ENCODE data around the gene SH3RF2.

SH3RF2 gene

DNA sequence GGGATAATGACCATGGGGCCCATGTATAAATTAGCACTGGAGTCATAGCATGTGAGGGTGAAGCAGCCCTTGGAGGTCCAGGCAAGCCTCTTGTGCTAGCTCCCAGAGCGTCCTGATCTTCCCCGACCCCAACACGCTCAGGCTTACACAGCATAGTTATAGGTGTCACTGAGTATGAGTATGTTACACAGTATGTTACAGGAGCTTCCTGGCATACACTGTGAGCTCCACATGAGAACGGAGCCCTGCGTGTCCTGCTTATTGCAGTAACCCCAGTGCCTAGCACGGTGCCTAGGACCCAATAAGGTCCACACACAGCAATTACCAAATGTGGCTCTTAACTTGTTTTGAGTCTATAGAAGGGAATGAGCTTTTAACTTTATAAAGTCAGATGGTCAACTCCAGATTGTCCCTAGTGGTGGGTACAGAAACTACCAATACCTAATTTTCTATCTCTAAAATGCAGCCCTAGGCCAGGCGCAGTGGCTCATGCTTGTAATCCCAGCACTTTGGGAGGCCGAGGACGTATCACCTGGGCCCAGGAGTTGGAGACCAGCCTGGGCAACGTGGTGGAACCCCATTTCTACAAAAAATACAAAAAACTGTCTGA is 104.9 kb downstream of the SH3RF2 start:
- no peak for DNase-seq (ENCODE audit: low read depth)

DNA sequence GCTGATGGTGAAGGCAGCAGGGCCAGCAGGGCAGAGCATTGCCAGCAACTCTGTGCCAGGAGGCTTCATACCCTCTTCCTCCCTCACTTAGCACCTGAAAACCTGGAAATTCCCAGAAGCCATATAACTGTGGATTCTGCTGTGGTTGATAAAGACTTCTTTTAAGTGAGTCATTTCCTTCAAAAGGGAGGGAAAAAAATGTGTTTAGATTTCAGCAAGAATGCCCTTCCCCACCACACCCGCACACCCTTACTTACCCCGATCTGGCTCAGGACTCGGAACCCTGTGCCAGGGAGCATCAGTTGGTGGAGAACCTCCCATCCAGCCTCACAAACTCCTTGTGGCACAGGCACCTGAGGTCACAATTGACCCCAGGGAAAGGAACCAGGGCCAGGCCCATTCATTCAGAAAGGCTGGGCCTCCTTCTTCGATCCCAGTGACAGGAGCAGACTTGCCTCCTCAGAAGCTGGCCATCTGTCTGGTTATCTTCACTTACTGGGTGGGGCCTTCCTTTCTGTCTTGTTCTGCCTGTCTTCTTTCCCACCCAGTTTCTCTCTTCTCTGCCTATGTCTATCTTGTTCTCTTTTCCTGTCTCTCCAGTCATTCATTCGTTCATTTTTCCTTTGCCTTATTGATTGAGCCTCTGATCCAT is 106.4 kb downstream of the SH3RF2 start:
- DNase-seq (ENCODE audit: low read depth), result no peak

DNA sequence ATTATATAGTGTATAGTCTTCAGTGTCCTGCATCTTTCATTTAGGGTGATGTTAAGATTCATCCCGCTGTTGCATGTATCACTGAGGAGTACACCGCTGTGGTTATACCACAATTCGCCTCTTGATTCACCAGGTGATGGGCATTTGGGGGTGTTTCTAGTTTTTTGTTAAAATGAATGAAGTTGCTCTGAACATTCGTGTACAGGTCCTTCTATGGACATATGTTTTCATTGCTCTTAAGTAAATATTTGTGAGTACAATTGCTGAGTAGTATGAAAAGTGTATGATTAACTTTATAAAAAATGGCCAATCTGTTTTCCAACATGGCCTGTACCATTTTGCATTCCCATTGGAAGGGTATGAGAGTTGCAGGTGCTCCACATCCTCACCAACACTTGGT is 107.3 kb downstream of the SH3RF2 start:
- no peak for DNase-seq (ENCODE audit: low read depth)

DNA sequence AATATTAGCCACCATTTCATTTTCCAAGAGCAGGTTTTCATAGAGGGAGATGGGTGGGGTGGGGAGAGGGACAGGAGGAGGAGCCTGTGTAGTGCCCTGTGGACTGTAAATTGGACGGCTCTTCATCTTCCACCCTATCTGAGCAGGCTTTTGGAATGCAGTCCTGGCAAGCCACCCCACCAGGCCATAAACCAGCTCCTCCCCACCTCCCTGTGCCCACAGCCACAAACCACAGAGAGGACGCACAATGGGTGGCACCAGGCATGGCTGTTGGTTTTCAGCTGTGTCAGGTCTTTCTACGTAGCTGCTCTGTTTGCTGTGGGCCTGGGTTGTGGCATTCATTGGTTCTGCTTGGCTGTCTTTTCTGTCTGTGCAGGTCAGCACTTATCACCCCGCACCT is 111.0 kb downstream of the SH3RF2 start:
- no peak for DNase-seq (ENCODE audit: low read depth)

DNA sequence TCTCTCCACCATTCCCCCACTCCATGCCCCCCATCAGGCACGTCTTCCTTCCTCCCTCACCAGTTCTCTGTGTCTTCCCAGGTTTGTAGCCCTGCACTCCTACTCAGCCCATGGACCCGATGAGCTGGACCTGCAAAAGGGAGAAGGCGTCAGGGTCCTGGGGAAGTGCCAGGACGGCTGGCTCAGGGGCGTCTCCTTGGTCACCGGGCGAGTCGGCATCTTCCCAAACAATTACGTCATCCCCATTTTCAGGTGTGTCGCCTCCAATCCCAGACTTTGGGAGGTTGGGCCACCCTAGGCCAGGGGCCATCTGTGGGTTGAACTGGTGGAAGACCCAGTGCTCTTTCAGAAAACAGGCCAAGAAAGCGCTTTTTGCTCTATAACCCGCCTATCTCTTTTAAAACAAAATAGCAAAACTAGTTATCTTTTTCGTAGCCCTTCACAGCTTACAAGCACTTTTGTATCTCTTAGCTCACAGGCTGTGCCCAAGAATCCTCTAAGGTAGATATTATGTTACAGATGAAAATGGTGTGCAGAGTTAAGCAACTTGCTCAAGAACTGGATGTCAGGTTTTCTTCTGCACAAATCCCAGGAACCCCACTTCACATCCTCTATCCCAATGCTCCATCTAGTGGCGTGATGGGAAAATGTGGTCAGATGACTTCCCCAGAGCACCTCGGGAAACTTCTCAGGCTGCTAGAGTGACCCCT is 112.8 kb downstream of the SH3RF2 start:
- no peak for DNase-seq (ENCODE audit: low read depth)

DNA sequence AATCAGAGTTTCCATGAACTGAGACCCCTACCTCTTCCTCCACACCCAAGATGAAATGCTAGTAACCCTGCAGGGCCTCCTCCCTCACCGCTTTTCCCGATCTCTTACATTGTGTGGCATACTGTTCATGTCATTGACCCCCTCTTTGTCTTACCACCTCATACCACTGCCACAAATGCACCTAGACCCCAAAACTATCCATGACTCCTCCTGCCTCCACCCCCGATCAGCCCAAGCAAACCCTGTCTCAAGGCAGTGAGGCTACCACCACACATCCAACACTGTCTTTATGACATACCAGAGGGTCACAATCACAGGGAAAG is 113.3 kb downstream of the SH3RF2 start:
- DNase-seq (ENCODE audit: low read depth), result no peak

DNA sequence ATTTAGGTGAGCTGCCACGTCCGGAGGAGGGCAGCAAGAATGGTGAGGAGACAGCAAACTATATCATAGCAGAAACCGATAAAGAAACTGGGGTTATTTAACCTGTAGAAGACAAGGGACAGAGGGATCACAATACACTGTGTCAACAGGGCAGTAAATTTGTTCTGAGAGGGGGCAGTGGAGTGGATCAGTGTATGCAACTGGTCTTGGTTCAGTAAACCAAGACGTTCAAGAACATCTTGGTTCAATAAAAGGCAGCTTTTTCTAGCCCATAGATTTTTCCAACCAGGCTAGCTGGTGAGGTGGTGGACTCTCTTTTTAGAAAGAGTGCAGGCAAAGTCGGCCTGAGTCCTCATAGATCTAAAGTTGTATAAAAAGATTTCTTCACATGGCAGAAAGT is 113.7 kb downstream of the SH3RF2 start:
- DNase-seq (ENCODE audit: low read depth), result no peak

DNA sequence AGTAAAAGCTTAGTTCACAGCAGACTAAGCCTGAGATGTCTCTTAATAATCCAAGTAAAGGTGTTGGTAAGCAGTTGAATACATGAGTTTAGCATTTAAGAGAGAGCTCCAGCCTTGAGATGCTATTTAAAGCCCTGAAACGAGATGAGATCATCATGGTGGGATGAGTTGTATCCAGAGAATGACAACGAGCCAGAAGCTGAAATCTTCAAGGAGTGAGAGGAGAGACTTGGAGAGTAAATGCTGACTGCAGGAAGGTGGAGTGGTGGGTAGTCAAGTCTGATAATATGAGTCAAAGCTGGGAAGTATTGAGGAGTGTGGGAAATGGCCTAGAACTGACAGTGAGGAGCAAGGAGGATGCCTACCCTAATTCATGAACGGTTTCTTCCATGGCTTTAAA is 115.3 kb downstream of the SH3RF2 start:
- DNase-seq (ENCODE audit: low read depth), result no peak

DNA sequence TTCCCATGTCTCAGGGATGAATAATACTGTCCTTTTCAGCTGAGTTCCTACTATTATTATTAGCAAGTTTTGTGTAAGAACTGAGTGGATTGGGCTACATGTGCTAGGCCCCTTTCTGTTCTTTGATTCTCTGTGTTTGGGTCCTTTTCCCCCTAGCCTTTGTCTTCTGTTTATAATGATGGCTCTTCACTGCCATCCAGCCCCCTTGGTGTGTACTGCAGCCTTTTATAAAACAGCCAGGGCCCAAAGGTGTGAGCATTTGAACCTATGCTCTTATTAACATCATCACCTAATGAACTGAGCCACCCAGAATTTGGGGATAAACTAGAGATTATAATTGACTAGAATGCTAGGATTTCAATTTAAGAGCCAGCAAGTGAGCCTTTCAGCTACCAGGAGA is 116.4 kb downstream of the SH3RF2 start:
- DNase-seq (ENCODE audit: low read depth), result no peak

DNA sequence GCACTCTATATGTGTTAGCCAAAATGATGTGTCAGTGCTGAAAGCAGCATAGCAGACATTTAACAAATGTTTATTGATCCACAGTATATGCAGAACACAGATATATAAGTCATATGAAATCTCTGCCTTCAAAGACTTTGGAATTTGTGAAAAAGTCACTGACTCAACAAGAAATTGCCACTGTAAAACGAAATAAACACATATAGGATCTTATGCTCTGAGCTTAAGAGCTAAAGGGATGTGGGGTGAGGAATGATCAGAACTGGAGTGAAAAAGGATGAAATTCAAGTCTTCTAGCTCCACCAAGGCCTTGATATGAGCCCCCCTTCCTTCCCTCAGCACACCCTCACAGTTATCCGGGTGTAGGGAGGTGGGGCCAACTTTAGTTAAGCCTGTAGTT is 119.1 kb downstream of the SH3RF2 start:
- no peak for DNase-seq (ENCODE audit: low read depth)

DNA sequence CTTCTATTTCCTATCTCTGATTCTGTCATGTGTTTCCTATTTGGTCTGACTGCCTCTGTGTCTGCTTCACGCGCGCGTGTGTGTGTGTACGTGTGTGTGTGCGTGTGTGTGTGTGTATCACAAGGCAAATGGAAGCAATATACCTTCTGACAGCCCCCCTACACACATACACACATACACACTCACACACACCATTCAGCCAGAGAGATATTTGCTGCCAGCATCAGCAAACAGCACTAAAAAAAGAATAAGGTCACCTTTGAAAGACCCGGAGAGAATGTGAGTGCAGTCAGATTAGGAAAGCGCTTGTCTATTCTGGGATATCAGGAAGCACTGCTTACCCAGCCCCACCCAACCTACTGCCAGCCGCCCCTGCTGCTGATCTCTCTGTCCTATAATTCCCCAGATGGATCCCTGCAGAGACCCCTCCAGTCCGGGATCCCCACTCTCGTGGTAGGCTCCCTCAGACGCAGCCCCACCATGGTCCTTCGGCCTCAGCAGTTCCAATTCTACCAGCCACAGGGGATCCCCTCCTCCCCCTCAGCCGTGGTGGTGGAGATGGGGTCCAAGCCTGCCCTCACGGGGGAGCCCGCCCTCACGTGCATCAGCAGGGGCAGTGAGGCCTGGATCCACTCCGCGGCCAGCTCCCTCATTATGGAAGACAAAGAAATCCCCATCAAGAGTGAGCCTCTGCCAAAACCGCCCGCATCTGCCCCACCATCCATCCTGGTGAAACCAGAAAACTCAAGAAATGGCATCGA is 123.3 kb downstream of the SH3RF2 start:
- no peak for DNase-seq (ENCODE audit: low read depth)

DNA sequence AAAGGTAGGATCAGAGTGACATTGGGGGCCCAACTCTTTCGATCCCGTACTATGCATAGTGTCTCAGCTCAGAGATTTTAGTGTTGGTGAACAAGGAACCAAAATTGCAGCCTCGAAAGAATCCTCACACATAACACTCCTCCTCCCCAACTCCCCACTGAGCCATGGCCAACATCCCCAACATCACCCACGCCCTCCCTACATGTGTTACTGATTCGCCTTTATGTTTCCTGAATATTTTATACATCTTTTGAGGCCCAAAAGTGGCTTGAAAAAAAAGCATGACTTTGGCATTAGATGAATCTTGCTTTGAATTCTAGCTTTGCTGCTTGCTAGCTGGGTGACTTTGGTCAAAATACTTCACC is 123.8 kb downstream of the SH3RF2 start:
- no peak for DNase-seq (ENCODE audit: low read depth)

DNA sequence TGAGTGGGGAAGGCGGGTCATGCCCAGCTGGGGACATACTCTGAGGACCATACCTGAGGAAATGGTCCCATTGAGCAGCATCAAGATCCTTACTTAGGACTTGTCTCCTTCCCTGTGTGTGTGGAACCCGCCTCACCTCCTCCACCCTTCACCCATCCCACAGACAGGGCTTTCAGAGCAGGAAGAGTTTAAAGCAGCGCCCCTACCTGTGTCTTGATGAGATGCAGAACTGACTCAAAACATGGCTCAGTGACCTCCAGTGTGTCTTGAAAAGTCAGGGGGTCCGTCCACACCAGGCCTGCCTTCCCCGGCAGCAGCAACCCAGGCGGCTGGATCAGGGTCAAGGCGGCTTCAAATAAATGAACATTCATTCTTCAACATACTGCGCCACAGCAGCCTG is 130.6 kb downstream of the SH3RF2 start:
- no peak for DNase-seq (ENCODE audit: low read depth)

DNA sequence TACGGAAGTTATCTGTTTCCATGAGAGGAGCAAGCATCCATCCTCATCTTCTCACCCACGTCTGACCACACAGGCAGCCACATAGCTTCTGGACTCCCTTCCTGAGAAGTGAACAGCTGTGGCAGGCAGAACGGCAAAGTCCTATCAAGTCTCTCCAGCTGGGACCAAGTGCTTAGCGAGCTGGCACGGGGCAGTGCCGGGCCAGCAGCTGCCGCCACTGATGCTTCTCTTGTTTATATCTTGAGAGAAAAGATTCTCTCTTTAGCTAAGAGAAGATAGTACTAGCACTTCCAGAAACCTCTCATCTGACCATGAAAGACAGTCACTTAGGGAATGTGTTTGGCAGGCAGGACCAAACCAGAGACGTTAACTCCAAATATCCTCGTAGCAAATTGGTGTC is 131.8 kb downstream of the SH3RF2 start:
- DNase-seq (ENCODE audit: low read depth), result no peak

DNA sequence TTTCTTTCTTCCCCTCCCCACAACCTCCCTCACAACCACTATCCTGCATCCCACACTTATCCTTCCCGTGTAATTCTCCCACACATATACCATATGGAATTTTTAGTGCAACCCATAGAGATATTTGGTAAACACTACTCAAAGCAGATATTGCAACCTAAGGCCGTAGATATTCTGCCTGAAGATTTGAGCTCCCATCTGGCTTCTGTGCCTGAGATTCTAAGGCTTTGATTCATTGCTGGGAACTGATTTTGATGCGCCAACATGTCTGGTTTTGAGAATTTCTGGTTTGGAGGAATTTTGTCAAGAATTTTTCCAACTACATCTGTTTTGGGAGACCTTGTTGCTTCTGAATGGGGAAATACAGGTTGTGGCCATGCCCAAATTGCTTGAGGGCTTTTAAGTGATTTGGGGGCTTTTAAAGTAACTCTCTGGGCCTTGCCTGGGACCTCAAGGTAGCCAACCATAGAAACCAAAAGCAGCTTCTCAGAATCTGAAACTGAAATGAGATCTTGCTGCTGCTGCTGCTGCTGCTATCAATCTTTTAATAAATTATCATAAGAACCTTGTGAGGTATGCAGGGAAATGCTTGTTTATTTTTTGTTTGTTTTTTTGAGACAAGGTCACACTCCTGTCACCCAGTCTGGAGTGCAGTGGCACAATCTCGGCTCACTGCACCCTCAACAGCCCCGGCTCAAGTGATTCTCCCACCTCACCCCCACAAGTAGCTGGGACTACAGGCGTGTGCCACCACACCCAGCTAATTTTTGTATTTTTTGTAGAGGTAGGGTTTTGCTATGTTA is 132.8 kb downstream of the SH3RF2 start:
- DNase-seq (ENCODE audit: low read depth), result no peak

DNA sequence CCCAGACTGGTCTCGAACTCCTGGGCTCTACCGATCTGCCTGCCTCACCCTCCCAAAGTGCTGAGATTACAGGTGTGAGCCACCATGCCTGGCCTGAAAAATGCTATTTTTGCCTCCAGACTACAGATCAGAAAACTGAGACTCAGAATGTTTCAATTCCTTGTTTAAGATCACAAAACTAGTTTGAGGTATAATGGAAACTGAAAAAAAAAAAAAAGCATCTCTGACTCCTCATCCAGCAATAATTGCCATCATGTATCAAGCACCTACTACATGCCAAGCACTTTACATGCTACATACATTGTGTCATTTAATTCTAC is 133.4 kb downstream of the SH3RF2 start:
- DNase-seq (ENCODE audit: low read depth), result no peak

DNA sequence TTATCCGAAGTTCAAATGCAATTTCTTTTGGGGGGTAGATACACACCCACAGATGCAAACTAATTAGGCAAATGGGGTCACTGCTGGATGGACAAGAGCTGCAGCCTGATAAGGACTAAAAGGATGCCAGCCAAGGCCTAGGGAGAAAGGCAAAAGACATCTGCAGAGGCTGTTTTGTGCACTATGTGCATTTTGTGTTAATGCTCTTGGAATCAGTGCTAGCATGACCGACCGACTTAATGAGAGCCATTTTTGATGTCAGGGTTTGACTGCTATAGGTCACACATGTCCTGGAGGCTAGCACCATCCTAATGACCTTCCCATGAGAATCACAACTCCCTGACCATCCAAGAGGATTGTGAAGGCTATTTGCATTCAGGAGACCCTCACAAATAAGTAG is 134.4 kb downstream of the SH3RF2 start:
- no peak for DNase-seq (ENCODE audit: low read depth)

DNA sequence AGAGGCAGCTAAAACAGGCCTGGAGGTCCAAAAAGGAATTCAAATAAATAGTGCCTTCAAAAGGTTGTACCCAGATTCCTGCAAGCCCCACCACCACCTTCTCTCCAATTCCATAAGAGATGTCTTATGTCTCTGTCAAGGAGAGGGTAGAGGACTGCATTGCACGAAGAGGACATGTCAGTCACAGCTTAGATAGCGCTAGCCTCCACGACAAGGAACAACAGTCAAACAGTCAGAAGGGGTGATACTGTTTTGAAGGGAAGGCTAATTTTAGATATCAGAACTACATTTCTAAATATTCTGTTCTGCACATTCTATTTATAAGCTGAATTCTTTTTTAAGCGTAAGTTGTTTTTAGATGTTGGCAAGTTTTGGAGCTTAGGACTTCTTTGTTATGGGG is 134.8 kb downstream of the SH3RF2 start:
- no peak for DNase-seq (ENCODE audit: low read depth)

DNA sequence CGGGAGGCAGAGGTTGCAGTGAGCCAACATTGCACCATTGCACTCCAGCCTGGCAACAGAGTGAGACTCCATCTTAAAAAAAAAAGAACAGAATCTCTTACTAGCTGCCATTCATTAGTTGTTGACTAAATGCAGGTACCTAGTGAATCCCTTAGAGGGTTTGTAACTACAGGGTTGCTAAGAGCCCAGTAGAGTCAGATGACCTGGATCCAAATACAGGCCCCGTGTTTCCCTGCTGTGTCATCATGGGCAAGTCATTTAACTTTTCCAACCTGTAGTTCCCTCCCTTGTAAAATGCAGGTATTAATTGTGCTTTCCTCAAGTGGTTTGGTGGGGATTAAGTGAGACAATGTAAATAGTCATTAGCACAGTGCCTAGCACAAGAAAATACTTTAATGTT is 136.2 kb downstream of the SH3RF2 start:
- no peak for DNase-seq (ENCODE audit: low read depth)

DNA sequence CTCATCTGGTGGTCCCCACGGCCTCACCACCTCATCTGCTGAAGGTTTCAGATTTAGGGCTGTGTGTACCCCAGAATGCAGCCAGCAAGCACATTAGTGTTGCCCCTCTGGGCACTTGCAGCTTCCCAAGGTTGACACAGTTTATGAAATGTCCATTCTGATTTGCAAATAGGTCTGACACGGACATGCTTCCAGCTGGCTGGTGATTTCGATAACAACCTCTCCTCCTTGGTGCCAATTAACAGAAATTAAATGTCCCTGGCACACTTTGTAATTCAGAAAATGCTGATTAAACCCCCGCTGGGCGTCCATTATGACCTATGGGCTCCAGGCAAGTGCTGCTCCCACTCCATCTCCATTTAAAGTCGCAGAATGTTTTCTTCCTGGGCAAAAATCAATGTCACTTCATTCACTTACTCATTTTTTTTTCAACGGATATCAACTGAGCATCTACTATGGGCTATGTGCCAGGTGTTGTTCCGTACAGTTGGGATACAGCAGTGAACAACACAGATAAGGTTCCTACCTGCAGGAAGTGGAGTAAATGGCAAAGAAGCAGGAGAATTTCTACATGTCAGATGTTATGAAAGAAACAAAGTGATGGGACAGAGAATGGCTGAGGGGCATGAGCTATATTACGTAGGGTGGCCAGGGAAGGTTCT is 137.0 kb downstream of the SH3RF2 start:
- DNase-seq (ENCODE audit: low read depth), result no peak

DNA sequence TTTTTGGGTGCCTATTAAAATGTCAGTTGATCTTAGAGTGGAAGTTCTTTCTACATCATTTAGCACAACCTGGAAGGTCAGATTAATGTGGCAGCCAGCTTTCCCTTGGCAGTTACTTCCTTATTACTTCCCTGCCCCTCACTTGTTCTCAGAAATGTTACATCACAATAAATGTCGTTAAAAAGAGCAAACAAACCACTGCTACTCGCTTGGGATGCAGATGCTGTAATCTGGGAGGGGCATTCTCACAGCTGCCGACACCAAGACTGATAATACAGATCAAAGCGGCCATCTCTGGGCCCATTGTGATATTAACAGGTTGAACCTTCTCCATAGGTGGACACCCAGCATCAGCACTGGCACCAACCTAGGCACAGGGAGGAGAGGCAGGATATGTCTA is 139.7 kb downstream of the SH3RF2 start:
- DNase-seq (ENCODE audit: low read depth), result no peak

DNA sequence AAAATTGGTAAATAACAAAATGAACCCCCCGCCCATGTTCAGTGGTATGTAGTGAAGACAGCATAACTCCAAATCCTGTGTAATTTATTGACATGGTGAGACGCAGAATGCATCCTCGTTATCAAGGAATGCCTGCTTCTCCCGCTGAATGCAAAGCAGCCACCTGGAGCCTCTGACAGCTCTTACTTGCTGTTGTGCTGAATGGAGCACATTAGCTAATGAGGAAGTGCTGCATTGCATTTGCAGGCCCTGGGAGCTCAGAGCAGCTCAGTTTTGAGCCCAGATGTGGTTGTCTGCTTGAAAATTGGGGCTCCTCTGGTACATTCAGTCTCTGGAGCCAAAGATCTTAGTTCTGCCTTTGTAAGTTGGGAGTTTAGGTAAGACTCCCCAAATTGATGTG is 140.1 kb downstream of the SH3RF2 start:
- DNase-seq (ENCODE audit: low read depth), result no peak

Measured in activated gamma-delta T cell treated with anti-CD3 and anti-CD28 coated beads, Interleukin-2, amount 50 U/mL, for 16 hours (primary cell).